Stimulated activated CD4-positive, alpha-beta T cell treated with anti-CD3 and anti-CD28 coated beads, TNF-alpha, amount 100 ng/mL, for 4 hours (primary cell): ENCODE measurements around the gene SNRNP70.
A peak's percentile ranks its signal among the peaks of the same experiment; 100 is the strongest.

Experiments
- DNase-seq, 3 experiments: peaks; one replicate each; pipeline ENCODE4 v3.0.0-alpha.2; 2020; ENCODE audit warnings: low read depth in 3 of 3

The SNRNP70 gene

DNA sequence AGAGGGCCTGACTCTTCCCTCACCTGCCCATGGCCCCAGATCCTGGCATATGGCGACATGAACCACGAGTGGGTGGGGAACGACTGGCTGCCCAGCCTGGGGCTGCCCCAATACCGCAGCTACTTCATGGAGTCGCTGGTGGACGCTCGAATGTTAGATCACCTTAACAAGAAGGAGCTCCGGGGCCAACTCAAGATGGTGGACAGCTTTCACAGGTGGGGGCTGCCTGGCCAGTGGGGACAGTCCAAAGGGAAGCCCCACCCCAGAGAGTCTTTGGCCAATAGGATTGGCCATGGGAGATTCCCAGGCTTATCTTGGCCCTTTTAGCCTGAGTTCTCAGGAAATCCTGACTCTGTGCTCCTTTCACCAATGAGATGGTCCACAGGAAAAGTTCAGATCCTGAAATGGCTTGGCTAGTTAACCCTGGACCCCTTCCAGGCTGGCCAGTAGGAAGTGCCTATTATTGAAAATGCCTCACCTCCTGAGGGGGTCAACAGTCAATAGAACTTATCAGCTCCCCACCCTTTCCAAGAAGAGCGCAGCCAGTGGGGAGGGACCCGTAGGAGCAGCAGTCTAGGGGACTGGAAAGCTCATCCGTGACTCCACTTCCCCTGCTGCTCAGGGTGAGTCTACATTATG, 62.9 kb downstream of the SNRNP70 start:
- no peak for DNase-seq

DNA sequence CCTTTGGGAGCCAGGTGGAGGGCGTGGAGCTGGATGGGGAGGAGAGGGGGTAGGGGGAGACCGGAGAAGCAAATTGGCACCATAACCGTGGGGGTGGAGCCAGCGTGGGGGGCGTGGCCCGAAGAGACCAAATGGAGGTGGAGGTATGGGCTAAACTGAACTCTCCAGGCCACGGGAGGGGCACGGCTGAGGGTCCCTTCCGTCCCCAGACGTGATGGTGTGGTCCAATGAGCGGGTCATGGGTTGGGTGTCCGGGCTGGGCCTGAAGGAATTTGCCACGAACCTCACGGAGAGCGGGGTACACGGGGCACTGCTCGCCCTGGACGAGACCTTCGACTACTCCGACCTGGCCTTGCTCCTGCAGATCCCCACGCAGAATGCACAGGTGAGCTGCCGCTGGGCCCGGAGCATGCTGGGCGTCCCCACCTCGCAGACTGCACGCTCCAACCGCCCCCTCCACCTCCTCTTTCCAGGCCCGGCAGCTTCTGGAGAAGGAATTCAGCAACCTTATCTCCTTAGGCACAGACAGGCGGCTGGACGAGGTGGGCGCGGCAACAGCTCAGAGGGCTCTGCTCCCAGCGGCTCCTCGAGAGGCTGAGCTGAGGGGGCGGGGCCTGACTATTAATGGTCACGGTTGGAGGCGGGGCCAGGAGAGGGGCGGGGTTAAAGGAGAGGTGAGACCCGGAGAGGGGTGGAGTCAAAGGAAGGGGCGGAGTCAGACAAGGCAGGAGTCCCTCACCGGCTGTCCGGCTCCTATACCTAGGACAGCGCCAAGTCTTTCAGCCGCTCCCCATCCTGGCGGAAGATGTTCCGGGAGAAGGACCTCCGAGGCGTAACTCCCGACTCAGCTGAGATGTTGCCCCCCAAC, 63.8 kb downstream of the SNRNP70 start:
- peak; percentile 62 to 70 (median 64) for DNase-seq

- no peak for DNase-seq
These were observed 64.4 kb downstream of the SNRNP70 start for GRCh38 chr19:49149652-49150105.

DNA sequence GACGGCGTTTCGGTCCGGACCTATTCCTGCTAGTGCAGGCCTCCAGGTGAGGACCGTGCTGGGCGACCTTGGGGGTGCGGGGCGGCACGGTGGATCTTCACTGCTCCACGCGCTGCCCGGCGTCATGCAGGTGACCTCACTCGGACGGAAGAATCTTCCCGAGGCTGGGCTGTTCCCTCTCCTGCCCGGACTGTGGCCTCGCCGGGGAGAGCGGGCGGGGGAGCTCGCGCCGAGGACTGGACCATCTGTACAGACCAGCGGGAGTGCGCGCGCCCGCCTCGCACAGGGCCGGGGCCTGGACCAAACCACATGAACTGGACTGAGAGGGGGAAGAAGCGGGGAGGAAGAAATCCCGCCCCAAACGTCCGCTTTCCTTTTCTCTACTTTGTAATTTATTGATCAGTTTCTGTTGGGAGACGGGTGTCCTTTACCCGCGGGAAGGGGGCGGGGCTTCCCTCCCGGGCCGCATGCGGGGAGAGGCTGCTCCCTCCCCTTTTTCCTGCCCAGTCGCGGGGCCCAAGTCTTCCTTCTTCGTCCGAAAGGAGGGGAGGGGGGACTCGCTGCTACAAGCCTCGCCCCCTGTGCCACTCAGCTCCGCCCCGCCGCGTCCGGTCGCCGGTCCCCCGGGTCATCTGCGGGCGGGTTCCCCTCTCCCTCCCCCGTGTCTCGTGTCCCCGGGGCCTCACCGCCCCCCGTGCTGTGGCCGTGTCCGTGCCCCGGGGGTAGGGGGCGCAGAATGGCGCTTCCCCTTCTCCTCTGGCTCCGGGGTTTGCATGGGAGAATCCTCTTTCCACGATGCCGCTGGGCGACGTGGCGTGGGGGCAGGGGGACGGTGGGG, 65.1 kb downstream of the SNRNP70 start:
- DNase-seq, result no peak

- DNase-seq, result no peak
These were observed 65.6 kb downstream of the SNRNP70 start for GRCh38 chr19:49150944-49151243.

DNA sequence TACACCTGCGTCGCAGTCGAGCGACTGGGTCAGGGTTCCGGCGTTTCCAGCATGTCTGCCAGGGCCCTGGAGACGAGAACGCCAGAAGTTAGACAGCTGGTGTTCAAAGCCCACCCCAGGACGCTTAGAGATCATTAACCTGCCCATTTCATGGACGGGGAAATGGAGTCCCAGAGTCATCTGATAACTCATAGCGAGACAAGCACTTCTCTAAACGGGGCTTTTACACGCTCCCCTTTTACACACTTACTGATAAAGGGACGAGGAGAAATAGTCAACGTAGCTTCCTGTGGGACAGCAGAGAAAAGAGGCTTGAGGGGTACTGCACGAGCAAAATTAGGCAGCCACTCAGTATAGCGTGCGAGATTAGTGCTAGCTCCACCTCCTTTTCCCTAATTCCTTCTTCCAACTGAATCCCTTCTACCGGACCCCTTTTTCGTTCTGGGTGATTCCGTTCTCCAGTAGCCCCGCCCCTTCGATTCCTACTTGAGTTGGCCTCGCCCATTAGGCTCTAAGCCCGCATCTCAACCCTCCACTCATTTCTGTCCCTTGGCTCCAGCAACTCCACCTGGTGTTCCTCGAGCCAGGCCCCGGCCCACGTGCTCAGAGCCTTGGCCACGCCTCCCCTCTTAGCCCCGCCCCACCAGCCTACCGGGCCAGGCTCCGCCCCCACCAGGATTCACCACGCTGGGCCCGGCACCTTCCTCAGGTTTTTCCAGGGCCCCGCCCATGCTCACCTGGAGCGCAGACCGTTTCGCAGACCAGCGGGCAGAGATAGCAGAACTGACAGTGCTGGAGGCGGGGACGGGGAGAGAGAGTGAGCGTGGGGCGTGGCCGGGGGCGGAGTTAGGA, 66.2 kb downstream of the SNRNP70 start:
- DNase-seq, result no peak

GRCh38 chr19:49152119-49152550, 66.9 kb downstream of the SNRNP70 start:
- no peak for DNase-seq

DNA sequence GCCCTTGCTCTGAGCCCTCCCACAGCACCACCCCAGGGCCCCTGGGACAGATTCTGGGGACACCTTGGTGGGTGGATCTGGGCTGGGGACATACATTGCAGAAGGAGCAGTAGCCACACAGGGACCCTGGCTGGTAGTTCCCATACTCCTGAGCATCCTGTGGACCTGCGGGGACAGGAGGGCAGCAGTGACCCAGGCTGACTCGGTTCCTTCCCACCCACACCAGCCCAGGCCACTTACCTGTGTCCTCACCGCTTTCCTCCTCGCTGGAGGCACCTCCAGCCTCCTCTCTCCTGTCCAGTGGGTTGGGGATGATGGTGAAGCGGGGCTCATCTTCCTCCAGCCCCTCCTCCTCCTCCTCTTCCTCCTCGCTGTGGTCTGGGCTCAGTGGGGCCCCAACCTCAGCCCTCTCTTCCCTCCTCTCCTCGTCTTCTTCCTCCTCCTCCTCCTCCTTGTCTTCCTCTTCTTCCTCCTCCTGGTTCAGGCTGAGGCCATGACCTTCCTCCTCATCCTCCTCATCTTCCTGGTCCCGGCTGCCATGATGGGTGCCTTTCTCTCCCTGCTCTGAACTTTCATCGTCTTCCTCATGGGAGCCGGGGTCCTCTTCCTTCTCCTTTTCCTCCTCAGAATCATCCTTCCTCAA, 68.0 kb downstream of the SNRNP70 start:
- DNase-seq, result no peak

DNA sequence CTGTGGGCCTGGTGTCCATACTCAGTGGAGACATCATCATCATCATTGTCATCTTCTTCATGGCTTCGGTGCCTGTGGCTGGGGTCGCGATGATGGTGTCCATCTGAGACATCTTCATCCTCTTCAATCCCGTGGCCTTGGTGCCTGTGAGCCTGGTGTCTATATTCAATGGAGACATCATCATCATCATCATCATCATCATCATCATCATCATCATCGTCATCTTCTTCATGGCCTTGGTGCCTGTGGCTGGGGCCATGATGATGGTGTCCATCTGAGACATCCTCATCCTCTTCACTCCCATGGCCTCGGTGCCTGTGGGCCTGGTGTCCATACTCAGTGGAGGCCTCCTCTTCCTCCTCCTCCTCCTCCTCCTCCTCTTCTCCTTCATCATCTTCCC, 69.0 kb downstream of the SNRNP70 start:
- no peak for DNase-seq

DNA sequence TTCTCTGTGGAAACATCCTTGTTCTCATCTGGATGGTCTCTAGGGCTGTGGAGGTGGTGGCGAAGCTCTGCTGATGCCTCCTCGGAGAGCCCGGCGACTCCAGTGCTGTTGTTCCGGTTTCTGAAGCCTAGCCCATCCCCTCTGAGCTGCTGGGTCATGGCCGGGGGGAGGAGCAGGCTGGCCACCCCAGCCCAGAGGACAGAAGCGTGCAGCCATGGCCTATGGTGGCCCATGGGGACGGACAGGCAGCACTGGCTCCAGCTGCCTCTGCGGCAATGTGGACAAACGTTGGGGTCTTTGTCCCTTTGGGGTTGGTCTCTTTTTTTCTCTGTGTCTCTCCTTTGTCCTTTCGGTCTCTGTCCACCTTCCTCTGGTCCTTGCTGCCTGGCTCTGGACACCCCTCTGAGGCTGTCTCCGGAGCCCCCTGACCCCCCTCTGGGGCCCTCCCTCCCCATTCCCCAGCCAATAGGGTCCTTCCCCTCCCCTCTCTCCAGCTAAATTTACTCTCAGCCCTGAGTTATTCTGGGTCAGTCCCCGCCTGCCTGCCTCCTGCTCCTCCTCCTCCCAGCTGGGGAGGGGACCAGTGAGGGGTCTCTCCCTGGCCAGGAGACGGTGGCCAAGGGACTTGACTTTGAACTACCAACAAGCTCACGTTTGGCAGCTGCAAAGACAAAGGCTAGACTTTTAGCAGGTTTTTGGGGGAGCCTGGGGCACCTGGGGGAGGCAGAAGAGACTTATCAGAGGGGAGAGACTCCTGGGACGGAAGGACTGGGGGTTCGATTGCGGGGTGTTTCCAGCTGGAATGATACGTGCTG, 70.0 kb downstream of the SNRNP70 start, which contains the start of gene HRC:
Gene HRC, minus strand, starts transcription at position 392 of the 815 bp plus-strand sequence. Its CDS starts 159 bp downstream, at position 233.
- DNase-seq, result no peak

DNA sequence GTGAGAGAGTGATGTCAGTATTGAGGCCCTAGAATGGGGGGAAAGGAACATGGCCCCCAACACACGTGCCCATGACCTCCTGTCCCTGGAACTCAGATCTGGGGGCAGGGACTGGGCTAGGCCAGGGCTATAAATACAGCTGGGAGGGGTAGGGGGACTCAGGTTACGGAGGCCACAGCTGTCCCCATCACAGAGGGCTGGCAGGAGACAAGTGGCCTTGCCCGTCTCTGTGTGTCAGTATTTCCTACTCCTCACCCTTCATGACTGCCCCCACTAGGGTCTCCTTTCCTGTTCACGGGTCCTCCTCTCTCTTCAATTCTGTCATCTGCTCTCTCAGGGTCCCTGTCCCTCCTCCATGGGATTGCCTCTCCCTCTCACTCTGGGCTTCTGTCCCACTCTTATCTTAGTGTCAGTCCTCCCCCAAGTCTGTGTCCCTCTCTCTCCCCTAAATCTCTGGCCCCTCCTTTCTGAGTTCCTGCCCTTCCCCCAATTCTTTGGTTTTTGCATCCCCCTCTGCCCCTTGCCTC, 70.6 kb downstream of the SNRNP70 start:
- no peak for DNase-seq

- DNase-seq, result peak in 1 of 3 experiments; percentile 27
These were observed 72.4 kb downstream of the SNRNP70 start, which contains the start of gene TRPM4 for GRCh38 chr19:49157445-49158224. Gene TRPM4 (plus strand): TSS chr19:49157792. CDS start chr19:49157867, 75 bp downstream.
